Ramos (cell line): ENCODE measurements around the gene TAS2R13.

ENCODE experiments used
- in situ Hi-C: fragments of 300-500 bp; cut with MboI; formaldehyde crosslinking; loops from one replicate; pipeline ENCODE4 v1.14.3; 2022; ENCODE audit warnings: low sequenced_read_pairs; ENCODE audit not compliant: unreplicated experiment

Gene TAS2R13

GRCh38 chr12:10909462-10909861, at the start of gene TAS2R13:
TSS of gene TAS2R13 (minus strand) at chr12:10909562. CDS start at chr12:10909298, 264 bp downstream.
- in situ Hi-C loops: no loop called here

DNA sequence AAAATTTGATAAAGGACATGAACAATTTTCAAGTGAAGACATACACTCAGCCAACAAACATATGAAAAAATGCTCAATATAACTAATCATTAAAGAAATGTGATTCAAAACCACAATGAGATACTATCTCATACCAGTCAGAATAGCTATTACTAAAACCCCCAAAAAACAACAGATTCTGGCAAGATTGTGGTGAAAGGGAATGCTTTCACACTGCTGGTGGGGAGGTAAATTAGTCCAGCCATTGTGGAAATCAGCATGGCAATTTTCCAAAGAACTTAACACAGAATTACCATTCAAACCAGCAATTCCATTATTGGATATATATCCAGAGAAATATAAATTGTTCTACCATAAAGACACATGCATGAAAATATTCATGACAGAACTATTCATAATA, 48.4 kb upstream of the TAS2R13 start:
- in situ Hi-C loops: no loop called here

- in situ Hi-C loops: no loop called here
These were observed 46.7 kb upstream of the TAS2R13 start for GRCh38 chr12:10956085-10956484.

DNA sequence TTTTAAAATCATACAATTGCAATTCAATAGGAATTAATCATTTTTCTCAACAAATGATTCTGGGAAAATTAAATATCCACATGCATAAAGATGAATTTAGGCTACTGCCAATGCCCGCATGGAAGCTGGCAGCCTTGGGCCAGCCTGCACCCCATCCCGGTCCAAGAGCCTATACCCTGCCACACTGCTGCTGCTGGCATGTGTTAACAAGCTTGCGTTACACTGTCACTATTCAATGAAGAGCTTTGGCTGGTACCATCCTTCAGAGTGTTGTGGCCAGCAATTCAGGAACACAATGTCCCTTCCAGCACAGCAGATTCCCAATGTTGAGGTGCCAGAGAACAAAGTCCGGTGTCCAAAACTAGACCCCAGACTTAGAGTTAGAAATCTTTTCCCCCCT, 43.3 kb upstream of the TAS2R13 start:
- in situ Hi-C loops: no loop called here

- in situ Hi-C loops: no loop called here
These were observed 33.8 kb upstream of the TAS2R13 start for GRCh38 chr12:10943167-10943566.

- in situ Hi-C loops: no loop called here
These were observed 32.7 kb upstream of the TAS2R13 start for GRCh38 chr12:10941916-10942607.

GRCh38 chr12:10941369-10941768, 32.0 kb upstream of the TAS2R13 start:
- in situ Hi-C loops: no loop called here

GRCh38 chr12:10940389-10940788, 31.0 kb upstream of the TAS2R13 start:
- in situ Hi-C loops: no loop called here

DNA sequence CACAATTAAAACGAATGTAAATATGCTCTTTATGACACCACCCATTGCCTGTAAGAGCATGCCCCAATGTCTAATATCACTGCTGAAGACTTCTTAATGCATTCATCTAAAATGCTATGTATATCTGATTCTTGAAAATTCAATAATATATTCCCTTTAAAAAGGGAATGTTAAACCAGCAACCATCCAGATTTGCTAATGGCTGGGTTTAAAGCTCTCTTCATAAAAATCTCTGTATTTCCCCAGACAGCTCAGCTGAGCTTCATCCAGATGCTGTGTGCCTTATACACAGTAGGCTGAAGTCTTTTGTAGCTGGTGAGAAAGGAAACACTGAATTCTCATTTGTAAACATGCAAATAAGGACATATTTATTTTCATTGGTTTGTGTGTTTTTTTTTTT, 29.8 kb upstream of the TAS2R13 start, which contains the start of gene TAS2R14:
Gene TAS2R14 (minus strand): TSS at position 101 of the 400 bp plus-strand sequence. CDS start 56 bp downstream, at position 45.
- in situ Hi-C loops: no loop called here

- in situ Hi-C loops: no loop called here
These were observed 27.1 kb upstream of the TAS2R13 start for GRCh38 chr12:10936506-10936905.

DNA sequence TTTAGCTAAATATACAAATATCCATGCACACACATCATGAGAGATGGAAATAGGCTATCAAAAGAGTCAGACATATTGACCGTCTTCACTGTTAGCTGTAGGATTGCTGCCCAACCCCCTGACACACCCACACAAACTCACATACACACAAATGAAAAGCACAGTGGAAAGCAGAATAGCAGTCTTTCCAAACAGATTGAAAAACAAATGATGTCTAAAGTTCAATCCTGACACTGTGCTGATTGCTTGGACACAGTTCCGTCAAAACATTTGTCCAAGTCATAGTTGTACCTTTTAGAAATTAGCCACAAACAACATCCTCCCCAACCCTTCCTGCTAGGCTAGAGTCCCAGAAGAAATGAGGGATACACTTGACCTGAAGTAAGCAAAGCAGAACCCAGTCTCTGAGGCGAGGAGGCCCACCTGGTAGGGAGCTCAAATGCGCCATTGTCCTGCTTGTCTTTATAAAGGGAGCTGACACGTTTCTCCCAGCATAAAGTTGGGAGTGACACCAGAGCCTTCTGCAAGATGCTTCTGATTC, 19.5 kb upstream of the TAS2R13 start, which contains the start of gene PRH2:
Gene PRH2 (plus strand): TSS at position 491 of the 541 bp plus-strand sequence. CDS start 38 bp downstream, at position 529.
- in situ Hi-C loops: no loop called here

- in situ Hi-C loops: no loop called here
These were observed 16.9 kb upstream of the TAS2R13 start for GRCh38 chr12:10926269-10926668.

- in situ Hi-C loops: no loop called here
These were observed 10.4 kb upstream of the TAS2R13 start for GRCh38 chr12:10919809-10920208.

DNA sequence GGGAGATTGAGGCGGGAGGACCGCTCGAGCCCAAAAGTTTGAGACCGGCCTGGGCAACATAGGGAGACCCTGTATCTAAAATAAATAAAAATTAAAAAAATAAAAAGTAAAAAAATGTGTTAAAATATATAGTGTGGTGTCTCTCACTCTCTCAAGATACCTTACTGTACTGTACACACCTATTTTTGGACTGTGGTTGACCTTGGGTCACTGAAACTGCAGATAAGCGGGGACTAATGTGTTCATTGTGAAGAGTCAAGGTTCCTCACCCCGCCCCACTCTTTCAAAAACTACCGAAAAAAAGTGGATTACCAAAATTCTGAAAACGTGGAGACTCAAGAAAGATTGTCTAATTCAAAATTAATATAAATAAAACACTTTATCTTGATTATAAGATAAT, 1.0 kb upstream of the TAS2R13 start:
- in situ Hi-C loops: no loop called here

DNA sequence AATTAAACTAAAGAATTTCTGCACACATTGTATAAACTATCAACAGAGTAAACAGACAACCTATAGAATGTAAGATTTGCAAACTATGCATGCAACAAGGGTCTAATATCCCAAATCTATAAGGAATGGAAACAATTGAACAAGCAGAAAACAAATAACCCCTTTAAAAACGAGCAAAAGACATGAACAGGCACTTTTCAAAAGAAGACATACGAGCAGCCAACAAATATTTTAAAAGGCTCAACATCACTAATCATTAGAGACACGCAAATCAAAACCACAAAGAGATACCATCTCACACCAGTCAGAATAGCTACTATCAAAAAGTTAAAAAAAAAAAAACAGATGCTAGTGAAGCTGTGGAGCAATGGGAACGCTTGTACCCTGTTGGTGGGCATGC, 4.7 kb downstream of the TAS2R13 start:
- in situ Hi-C loops: no loop called here

DNA sequence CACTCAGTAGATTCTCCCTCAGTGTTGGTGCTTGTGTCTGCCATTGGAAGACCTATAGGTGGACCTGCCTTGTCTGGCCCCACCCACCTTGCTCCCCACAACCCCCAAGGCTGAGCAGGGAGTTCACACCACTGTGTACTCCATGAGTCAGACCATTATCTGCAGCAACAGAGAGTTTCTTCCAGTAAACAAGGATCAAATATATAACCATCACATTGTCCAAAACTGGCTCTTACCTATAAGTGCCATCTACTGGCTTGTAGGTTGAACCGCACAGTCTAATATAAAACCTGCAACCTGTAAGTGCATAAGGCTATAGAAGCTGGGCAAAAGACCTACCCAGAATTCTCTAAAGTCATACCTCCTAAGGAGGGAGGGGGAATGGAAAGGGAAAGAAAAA, 7.9 kb downstream of the TAS2R13 start:
- in situ Hi-C loops: no loop called here

GRCh38 chr12:10900972-10901371, 8.4 kb downstream of the TAS2R13 start:
- in situ Hi-C loops: no loop called here

- in situ Hi-C loops: no loop called here
These were observed 8.8 kb downstream of the TAS2R13 start for GRCh38 chr12:10900530-10900929.

- in situ Hi-C loops: no loop called here
These were observed 12.5 kb downstream of the TAS2R13 start for GRCh38 chr12:10896854-10897253.

GRCh38 chr12:10891937-10892336, 17.4 kb downstream of the TAS2R13 start:
- in situ Hi-C loops: no loop called here

- in situ Hi-C loops: no loop called here
These were observed 20.1 kb downstream of the TAS2R13 start for GRCh38 chr12:10889226-10889625.
